ENCODE results near the gene CUL9. TPM values are rescaled to one million over a fixed set of nuclear protein-coding genes. Genes with fewer than 3 reads are reported as not detected.

The CUL9 gene
- polyA plus RNA-seq, 1 donor (not counting 4 experiments of a cell fraction or from before 2014, with no cell fraction given), result 21.6 TPM

GRCh38 chr6:43211955-43212354 is 30.0 kb downstream of the CUL9 start:
- no peak overlapping the region for H3K4me3 ChIP-seq (ENCODE audit: control insufficient read depth in 2 of 3, extremely low read depth in 1 of 3, insufficient read depth in 2 of 3, low read depth in 1 of 3, low read length in 3 of 3)
- FAIRE-seq (no peak), DNase-seq (ENCODE audit: low read depth, low spot score) (no peak)
- TF ChIP-seq CTCF (optimal IDR thresholded peaks at IDR 0.05 in 1 of 3, IDR thresholded peaks at IDR 0.05 in 1 of 3, conservative IDR thresholded peaks at IDR 0.05 in 1 of 3; ENCODE audit: extremely low read depth in 1 of 3, insufficient read depth in 2 of 3, low read length in 3 of 3), result peak in 1 of 3 experiments; percentile 11
- TF ChIP-seq EZH2 (IDR thresholded peaks at IDR 0.05; ENCODE audit: low read length), result no peak
- no peak overlapping the region for H2AFZ ChIP-seq (ENCODE audit: control insufficient read depth, low read length)
- no peaks in the 10 kb centered on the region for H3K9me1 ChIP-seq (ENCODE audit: control insufficient read depth, extremely low read depth, insufficient read depth, low read length)
- no peaks in the 10 kb centered on the region for H3K79me2 ChIP-seq (ENCODE audit: control insufficient read depth, insufficient read depth, low read length)
- no peaks in the 10 kb centered on the region for H3K27me3 ChIP-seq (ENCODE audit: control insufficient read depth, extremely low read depth, insufficient read depth, low read length)
- dilution Hi-C loops (cut with MboI; ENCODE audit: extremely low pct_ligation_motif_present, low sequenced_read_pairs), result no loop called here
- no peak overlapping the region for H3K9ac ChIP-seq (ENCODE audit: control insufficient read depth, extremely low read depth, insufficient read depth, low read length)
- no peaks in the 10 kb centered on the region for H4K20me1 ChIP-seq (ENCODE audit: control insufficient read depth, extremely low read depth, insufficient read depth, low read length)
- no peak overlapping the region for H3K4me2 ChIP-seq (ENCODE audit: control insufficient read depth, extremely low read depth, insufficient read depth, low read depth, low read length)
- no peaks in the 10 kb centered on the region for H3K9me3 ChIP-seq (ENCODE audit: control insufficient read depth, low read depth, low read length)
- peaks cover 9 to 15% of the 10 kb centered on the region in 2 experiments for H3K36me3 ChIP-seq (ENCODE audit: control insufficient read depth in 2 of 2, extremely low read depth in 1 of 2, insufficient read depth in 2 of 2, low read length in 2 of 2)
- no peak overlapping the region for H3K27ac ChIP-seq (ENCODE audit: control insufficient read depth, insufficient read depth, low read length)
- no peaks in the 10 kb centered on the region for H3K4me1 ChIP-seq (ENCODE audit: control insufficient read depth, extremely low read depth, insufficient read depth, low read length)

- no peaks in the 10 kb centered on the region for H3K4me1 ChIP-seq (ENCODE audit: control insufficient read depth, extremely low read depth, insufficient read depth, low read length)
- TF ChIP-seq EZH2 (IDR thresholded peaks at IDR 0.05; ENCODE audit: low read length), result no peak
- TF ChIP-seq CTCF (optimal IDR thresholded peaks at IDR 0.05 in 1 of 3, IDR thresholded peaks at IDR 0.05 in 1 of 3, conservative IDR thresholded peaks at IDR 0.05 in 1 of 3; ENCODE audit: extremely low read depth in 1 of 3, insufficient read depth in 2 of 3, low read length in 3 of 3), result no peak
- H3K9me1 ChIP-seq (ENCODE audit: control insufficient read depth, extremely low read depth, insufficient read depth, low read length), result no peaks in the 10 kb centered on the region
- dilution Hi-C loops (cut with MboI; ENCODE audit: extremely low pct_ligation_motif_present, low sequenced_read_pairs), result no loop called here
- no peak overlapping the region for H3K4me3 ChIP-seq (ENCODE audit: control insufficient read depth in 2 of 3, extremely low read depth in 1 of 3, insufficient read depth in 2 of 3, low read depth in 1 of 3, low read length in 3 of 3)
- peaks cover 9 to 15% of the 10 kb centered on the region in 2 experiments for H3K36me3 ChIP-seq (ENCODE audit: control insufficient read depth in 2 of 2, extremely low read depth in 1 of 2, insufficient read depth in 2 of 2, low read length in 2 of 2)
- H3K9ac ChIP-seq (ENCODE audit: control insufficient read depth, extremely low read depth, insufficient read depth, low read length), result no peak overlapping the region
- DNase-seq (ENCODE audit: low read depth, low spot score) (no peak), FAIRE-seq (no peak)
- H3K79me2 ChIP-seq (ENCODE audit: control insufficient read depth, insufficient read depth, low read length), result no peaks in the 10 kb centered on the region
- H3K4me2 ChIP-seq (ENCODE audit: control insufficient read depth, extremely low read depth, insufficient read depth, low read depth, low read length), result no peak overlapping the region
- H2AFZ ChIP-seq (ENCODE audit: control insufficient read depth, low read length), result no peak overlapping the region
- H3K9me3 ChIP-seq (ENCODE audit: control insufficient read depth, low read depth, low read length), result no peaks in the 10 kb centered on the region
- no peaks in the 10 kb centered on the region for H4K20me1 ChIP-seq (ENCODE audit: control insufficient read depth, extremely low read depth, insufficient read depth, low read length)
- no peaks in the 10 kb centered on the region for H3K27me3 ChIP-seq (ENCODE audit: control insufficient read depth, extremely low read depth, insufficient read depth, low read length)
- H3K27ac ChIP-seq (ENCODE audit: control insufficient read depth, insufficient read depth, low read length), result no peak overlapping the region
Measured at GRCh38 chr6:43213431-43213830, 31.4 kb downstream of the CUL9 start.
